ENCODE results near the gene AP4M1.

GRCh38 chr7:100090527-100091410, 10.7 kb upstream of the AP4M1 start:
- TF ChIP-seq CTCF (IDR thresholded peaks at IDR 0.05) (no peak), POLR2A (IDR thresholded peaks at IDR 0.05) (no peak)

Data from thyroid gland (tissue), 4 donors.